Measurements from ENCODE around the gene TBL2.
A peak's percentile ranks its signal among the peaks of the same experiment; 100 is the strongest.
"Not testable (repeated sequence)": the region's sequence is repeated elsewhere in the genome, so short reads cannot be mapped to it uniquely, and the experiment has no call there.

The TBL2 gene

DNA sequence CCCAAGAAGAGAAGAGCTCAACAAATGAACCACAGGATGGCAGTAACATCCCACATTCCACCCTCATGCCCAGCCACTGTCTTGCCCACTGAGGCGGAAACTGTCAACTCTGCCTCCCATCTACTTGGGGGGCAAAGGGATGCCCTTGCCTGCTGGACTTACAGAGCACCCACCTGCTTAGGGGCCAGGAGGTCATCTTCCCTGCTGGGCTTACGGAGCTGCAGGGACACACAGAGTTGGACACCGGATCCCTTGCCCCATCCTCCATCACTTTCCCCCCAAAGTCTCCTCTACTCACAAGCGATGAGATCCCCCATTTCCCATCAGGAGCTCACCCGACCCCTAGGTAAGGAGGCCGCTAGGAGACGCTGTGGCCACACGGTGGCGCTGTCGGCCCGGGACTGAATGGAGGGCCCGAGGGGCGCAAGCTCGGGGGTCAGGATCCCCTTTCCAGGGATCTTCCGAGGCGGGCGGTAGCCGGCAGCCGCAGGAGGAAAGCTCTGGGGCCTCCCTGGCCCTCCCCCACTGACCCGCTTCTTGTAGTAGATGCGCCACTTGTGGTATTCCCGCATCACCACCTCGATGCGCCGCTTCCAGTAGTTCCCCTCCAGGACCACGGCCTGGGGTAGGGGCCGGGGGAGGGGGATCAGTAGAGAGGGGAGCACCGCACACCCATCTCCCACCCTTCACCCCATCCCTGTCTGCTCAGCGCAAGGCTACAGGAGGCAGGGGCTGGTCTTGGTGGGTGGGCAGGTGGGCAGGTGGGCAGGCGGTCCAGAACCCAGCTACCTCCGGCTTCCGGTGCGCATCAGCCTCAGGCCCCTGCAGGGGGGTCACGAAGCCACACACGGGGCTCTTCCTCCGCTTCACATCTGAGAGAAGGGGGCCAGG, 28.7 kb upstream of the TBL2 start:
- peak; percentile 23 to 70 (median 38) for DNase-seq (ENCODE audit: low read depth in 3 of 3, low spot score in 1 of 3)

GRCh38 chr7:73605601-73606220, 27.3 kb upstream of the TBL2 start:
- no peak for DNase-seq (ENCODE audit: low read depth in 3 of 3, low spot score in 1 of 3)

DNA sequence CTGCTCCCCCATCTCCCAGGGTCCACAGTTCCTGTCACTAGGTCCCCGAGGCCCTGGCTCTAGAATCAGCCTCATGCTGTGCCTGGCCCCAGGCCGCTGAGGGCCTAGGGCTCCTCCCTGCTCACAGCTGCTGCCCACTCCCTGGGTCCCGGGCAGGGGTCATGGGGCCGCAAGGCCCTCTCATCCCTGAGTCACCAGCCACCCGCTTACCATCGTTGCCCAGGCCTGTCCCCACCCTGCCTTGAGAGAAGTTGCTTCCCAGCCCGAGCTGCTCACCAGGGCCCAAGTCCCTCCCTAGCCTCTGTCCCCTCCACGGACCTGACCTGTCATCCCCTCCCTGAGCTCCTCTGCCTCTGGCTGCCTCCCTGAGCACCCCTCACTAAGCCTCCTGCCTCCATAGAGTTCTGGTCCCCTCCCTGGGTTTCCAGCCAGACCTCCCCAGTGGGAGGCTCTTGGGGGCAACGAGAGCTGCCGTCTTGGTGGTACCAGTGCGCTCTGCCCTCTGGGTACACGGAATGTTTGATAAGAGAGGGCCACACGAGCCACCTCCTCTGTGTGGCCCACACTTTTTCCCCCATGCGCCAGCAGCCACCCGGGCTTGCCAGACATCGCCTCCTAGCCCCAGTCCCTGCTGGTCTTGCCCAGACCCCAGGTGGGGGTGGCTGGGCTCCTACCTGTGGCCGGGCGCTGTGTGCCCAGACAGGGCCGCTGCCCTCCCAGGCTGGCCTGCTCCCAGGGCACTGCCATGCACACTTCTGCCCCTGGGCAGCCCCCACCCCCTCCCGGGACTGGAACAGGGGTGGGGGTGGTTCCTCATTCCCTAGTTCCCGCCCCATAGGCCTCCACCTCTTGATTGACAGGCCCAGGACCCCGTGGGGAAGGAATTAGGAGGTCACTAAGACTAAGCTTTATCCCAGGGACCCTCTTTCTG, 24.6 kb upstream of the TBL2 start:
- DNase-seq (ENCODE audit: low read depth in 3 of 3, low spot score in 1 of 3), result no peak

GRCh38 chr7:73599916-73600315, 21.5 kb upstream of the TBL2 start:
- no peak for DNase-seq (ENCODE audit: low read depth in 3 of 3, low spot score in 1 of 3)

GRCh38 chr7:73599151-73599882, 20.9 kb upstream of the TBL2 start:
- DNase-seq (ENCODE audit: low read depth in 3 of 3, low spot score in 1 of 3), result no peak

GRCh38 chr7:73597978-73598782, 19.8 kb upstream of the TBL2 start:
- no peak for DNase-seq (ENCODE audit: low read depth in 3 of 3, low spot score in 1 of 3)

- no peak for DNase-seq (ENCODE audit: low read depth in 3 of 3, low spot score in 1 of 3)
These were observed 18.0 kb upstream of the TBL2 start for GRCh38 chr7:73596191-73597065.

DNA sequence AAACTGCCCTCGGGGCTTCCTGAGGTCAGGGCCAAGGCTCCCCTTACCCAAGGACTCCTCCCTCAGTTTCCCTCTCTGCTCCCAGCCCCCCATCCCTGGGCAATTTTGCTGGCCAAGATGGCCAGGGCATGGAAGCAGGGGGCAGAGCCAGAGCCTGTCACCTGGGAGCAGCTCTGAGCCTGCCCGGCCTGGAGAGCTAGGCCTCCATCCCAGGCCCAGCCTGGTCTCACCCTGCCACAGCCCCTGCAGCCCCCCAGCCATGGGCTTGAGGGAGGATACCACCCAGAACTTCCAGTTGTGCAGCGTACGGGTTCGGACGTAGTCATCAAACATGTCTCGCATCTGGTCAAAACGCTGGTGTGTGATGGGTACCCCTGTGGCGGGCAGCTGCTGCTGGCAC, 17.0 kb upstream of the TBL2 start:
- no peak for DNase-seq (ENCODE audit: low read depth in 3 of 3, low spot score in 1 of 3)

- no peak for DNase-seq (ENCODE audit: low read depth in 3 of 3, low spot score in 1 of 3)
These were observed 15.0 kb upstream of the TBL2 start for GRCh38 chr7:73593207-73594045.

GRCh38 chr7:73586911-73587310, 8.5 kb upstream of the TBL2 start:
- no peak for DNase-seq (ENCODE audit: low read depth in 3 of 3, low spot score in 1 of 3)

DNA sequence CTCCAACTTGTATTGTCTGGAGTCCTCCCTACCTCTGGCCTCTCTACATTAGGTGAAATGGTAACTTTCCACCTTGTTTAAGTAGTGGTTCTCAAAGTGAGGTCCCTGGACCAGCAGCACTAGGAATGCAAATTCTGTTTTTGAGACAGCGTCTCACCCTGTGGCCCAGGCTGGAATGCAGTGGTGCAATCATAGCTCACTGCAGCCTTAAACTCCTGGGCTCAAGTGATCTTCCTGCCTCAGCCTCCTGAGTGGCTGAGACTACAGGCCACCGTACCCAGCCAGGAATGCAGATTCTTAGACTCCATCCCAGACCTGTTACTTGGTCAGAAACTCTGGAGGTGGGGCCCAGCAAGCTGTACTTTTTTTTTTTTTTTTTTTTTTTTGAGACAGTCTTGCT, 6.8 kb upstream of the TBL2 start:
- no peak for DNase-seq (ENCODE audit: low read depth in 3 of 3, low spot score in 1 of 3)

- no peak for DNase-seq (ENCODE audit: low read depth in 3 of 3, low spot score in 1 of 3)
These were observed 4.4 kb upstream of the TBL2 start for GRCh38 chr7:73582664-73583202.

DNA sequence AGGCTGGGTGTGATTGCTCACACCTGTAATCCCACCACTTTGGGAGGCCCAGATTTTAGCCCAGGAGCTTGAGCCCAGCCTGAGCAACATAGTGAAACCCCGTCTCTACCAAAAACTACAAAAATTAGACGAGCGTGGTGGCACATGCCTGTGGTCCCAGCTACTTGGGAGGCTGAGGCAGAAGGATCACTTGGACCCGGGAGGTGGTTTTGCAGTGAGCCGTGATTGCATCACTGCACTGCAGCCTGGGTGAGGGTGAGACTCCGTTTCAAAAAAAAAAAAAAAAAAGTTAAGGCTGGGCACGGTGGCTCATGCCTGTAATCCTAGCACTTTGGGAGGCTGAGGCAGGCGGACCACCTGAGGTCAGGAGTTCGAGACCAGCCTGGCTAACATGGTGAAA, 2.6 kb upstream of the TBL2 start:
- DNase-seq (ENCODE audit: low read depth in 3 of 3, low spot score in 1 of 3), result not testable (repeated sequence)

- no peak for DNase-seq (ENCODE audit: low read depth in 3 of 3, low spot score in 1 of 3)
These were observed 595 bp downstream of the TBL2 start for GRCh38 chr7:73577627-73578341.

DNA sequence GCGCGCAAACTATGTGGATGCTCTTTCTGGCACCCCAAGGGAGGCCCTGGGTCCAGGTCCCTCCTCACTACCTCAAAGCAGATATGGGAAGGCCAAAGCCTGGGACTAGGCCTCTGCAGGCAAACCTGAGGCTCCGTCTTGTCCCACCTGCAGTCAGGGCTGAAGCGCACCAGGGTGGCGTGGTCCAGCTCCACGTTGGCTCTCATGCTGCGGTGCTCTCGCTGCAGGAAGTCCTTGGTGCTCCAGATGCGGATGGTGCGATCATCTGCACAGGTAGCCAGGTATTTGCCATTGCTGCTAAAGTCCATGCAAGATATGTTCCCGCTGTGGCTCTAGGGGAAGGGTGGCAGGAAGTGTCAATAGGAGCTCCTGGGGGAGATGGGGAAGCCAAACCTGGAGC, 4.6 kb downstream of the TBL2 start:
- DNase-seq (ENCODE audit: low read depth in 3 of 3, low spot score in 1 of 3), result no peak

DNA sequence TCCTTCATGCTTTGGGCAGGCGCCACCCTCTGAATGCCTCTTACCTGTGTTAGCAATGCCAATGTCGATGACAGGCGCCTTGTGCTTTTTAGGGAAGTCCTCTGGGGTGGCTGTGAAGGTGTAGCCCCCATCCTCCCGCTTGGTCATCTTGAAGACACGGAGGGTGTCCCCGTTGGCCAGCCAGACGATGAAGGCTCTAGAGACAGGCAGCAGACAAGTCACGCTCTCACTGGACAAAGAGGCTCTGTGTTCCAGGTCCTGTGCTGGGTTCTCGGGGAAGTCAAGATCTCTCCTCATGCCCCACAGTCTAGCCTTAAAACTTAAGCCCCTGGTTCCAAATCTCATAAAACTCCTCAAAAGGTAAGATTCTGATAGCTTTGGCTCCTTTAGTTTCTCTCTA, 5.1 kb downstream of the TBL2 start:
- DNase-seq (ENCODE audit: low read depth in 3 of 3, low spot score in 1 of 3), result no peak

GRCh38 chr7:73572767-73573186, 5.6 kb downstream of the TBL2 start:
- no peak for DNase-seq (ENCODE audit: low read depth in 3 of 3, low spot score in 1 of 3)

All from stimulated activated CD4-positive, alpha-beta T cell treated with anti-CD3 and anti-CD28 coated beads, TNF-alpha, amount 100 ng/mL, for 1 hour (primary cell).